IPS-18c (cell line): ENCODE measurements around the gene KIF27.
"Not testable (repeated sequence)": the region's sequence is repeated elsewhere in the genome, so short reads cannot be mapped to it uniquely, and the experiment has no call there.

Experiments
- H3K4me3 ChIP-seq: 2 replicates; pipeline ENCODE4 v1.7.0; 2013; ENCODE audit warnings: low read depth, mild to moderate bottlenecking, low read length, moderate library complexity; ENCODE audit not compliant: insufficient read depth
- H3K9me3 ChIP-seq: one replicate; pipeline ENCODE4 v1.6.1; 2013; ENCODE audit warnings: mild to moderate bottlenecking, low read length, moderate library complexity; ENCODE audit not compliant: control insufficient read depth, insufficient read depth

KIF27 gene

GRCh38 chr9:83920927-83921707 is at the start of gene KIF27:
Gene KIF27 (minus strand): TSS chr9:83921432. CDS start chr9:83915591, 5,841 bp downstream.
- peak within 1 kb of the TSS; percentile 56 for H3K4me3 ChIP-seq

GRCh38 chr9:83969602-83970001 is 48.4 kb upstream of the KIF27 start:
- no peak overlapping the region for H3K4me3 ChIP-seq
- no peaks in the 10 kb centered on the region for H3K9me3 ChIP-seq

More at GRCh38 chr9:83920927-83921707, at the start of gene KIF27:
- H3K9me3 ChIP-seq, result no peaks in the 10 kb centered on the region

GRCh38 chr9:83967073-83967472 is 45.8 kb upstream of the KIF27 start:
- no peaks in the 10 kb centered on the region for H3K9me3 ChIP-seq
- no peak overlapping the region for H3K4me3 ChIP-seq

GRCh38 chr9:83966209-83966582 is 45.0 kb upstream of the KIF27 start:
- no peaks in the 10 kb centered on the region for H3K9me3 ChIP-seq
- no peak overlapping the region for H3K4me3 ChIP-seq

- H3K9me3 ChIP-seq, result no peaks in the 10 kb centered on the region
- no peak overlapping the region for H3K4me3 ChIP-seq
These were observed 44.3 kb upstream of the KIF27 start for GRCh38 chr9:83965350-83966208.

- H3K4me3 ChIP-seq, result no peak overlapping the region
- H3K9me3 ChIP-seq, result no peaks in the 10 kb centered on the region
These were observed 43.7 kb upstream of the KIF27 start for GRCh38 chr9:83964973-83965349.

- H3K4me3 ChIP-seq, result no peak overlapping the region
- H3K9me3 ChIP-seq, result no peaks in the 10 kb centered on the region
These were observed 40.9 kb upstream of the KIF27 start for GRCh38 chr9:83962165-83962564.

- Histone ChIP-seq H3K4me3 (no peak overlapping the region), H3K9me3 (no peaks in the 10 kb centered on the region)
These were observed 39.8 kb upstream of the KIF27 start for GRCh38 chr9:83960991-83961390.

GRCh38 chr9:83959061-83959460 is 37.8 kb upstream of the KIF27 start:
- no peaks in the 10 kb centered on the region for H3K9me3 ChIP-seq
- no peak overlapping the region for H3K4me3 ChIP-seq

- peak overlapping the region; percentile 80 for H3K4me3 ChIP-seq
- H3K9me3 ChIP-seq, result no peaks in the 10 kb centered on the region
These were observed 35.9 kb upstream of the KIF27 start for GRCh38 chr9:83957248-83957513.

GRCh38 chr9:83956436-83957247 is 35.4 kb upstream of the KIF27 start:
- H3K9me3 ChIP-seq, result no peaks in the 10 kb centered on the region
- H3K4me3 ChIP-seq, result peak overlapping the region; percentile 80

GRCh38 chr9:83956086-83956435 is 34.8 kb upstream of the KIF27 start:
- H3K9me3 ChIP-seq, result no peaks in the 10 kb centered on the region
- H3K4me3 ChIP-seq, result peak overlapping the region; percentile 80

- not testable (repeated sequence) for H3K9me3 ChIP-seq, H3K4me3 ChIP-seq
These were observed 26.9 kb upstream of the KIF27 start for GRCh38 chr9:83948096-83948495.

GRCh38 chr9:83940590-83941303 is 19.5 kb upstream of the KIF27 start:
- no peak overlapping the region for H3K4me3 ChIP-seq
- H3K9me3 ChIP-seq, result no peaks in the 10 kb centered on the region

- H3K9me3 ChIP-seq, result no peaks in the 10 kb centered on the region
- no peak overlapping the region for H3K4me3 ChIP-seq
These were observed 16.7 kb upstream of the KIF27 start for GRCh38 chr9:83937861-83938455.

GRCh38 chr9:83936523-83936922 is 15.3 kb upstream of the KIF27 start:
- H3K4me3 ChIP-seq, result no peak overlapping the region
- H3K9me3 ChIP-seq, result no peaks in the 10 kb centered on the region
